Measurements from ENCODE around the gene PROZ.
"Not testable (repeated sequence)": the region's sequence is repeated elsewhere in the genome, so short reads cannot be mapped to it uniquely, and the experiment has no call there.

PROZ gene

DNA sequence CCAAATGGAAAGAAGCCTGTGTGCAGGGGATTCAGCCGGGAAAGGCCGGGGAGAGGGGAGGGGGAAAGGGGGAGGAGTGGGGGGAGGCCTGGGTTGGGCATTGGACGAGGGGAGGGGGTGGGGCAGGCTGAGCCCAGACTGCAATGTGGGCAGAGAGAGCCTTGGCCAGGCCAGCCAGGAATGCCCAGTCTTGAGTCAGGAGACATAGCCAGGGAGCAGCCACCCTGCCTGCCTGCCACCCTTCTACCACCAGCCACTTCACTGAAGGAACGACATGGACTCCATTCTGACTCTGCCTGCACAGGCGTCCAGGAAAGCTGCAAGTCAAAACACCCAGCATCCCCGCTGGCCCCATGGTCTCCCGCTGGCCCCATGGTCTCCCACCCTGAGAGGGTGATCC is 498 bp downstream of the PROZ start:
- DNase-seq, result no peak

- DNase-seq, result no peak
Measured at GRCh38 chr13:113159701-113160100, 1.3 kb downstream of the PROZ start.

DNA sequence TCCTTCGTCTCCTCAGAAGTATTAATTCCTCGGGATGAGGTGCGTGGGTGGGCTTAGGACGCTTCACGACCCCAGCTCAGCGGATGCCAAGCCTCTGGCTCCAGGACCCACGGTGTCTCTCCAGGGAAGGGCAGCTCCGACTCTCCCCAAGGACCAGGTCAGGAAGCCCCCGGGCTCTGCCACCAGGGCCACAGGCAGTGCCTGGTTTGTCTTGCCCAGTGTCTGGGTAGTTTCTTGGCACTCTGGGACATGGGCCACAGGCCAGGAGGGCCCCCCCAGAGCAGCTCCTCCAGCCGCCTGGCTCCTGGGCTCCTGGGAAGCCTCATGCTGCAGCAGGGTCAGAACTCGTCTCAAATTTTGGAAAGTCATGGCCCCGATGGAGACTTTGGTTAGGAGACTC is 2.5 kb downstream of the PROZ start:
- DNase-seq, result no peak

GRCh38 chr13:113161433-113161832 is 3.0 kb downstream of the PROZ start:
- DNase-seq, result no peak

DNA sequence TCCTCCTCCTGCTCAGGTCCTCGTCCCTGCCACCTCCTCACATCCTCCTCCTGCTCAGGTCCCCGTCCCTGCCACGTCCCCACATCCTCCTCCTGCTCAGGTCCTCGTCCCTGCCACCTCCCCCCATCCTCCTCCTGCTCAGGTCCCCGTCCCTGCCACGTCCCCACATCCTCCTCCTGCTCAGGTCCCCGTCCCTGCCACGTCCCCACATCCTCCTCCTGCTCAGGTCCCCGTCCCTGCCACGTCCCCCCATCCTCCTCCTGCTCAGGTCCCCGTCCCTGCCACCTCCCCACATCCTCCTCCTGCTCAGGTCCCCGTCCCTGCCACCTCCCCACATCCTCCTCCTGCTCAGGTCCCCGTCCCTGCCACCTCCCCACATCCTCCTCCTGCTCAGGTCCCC is 3.5 kb downstream of the PROZ start:
- DNase-seq, result not testable (repeated sequence)

- no peak for DNase-seq
Measured at GRCh38 chr13:113162783-113163685, 4.6 kb downstream of the PROZ start.

GRCh38 chr13:113164492-113164891 is 6.0 kb downstream of the PROZ start:
- no peak for DNase-seq

DNA sequence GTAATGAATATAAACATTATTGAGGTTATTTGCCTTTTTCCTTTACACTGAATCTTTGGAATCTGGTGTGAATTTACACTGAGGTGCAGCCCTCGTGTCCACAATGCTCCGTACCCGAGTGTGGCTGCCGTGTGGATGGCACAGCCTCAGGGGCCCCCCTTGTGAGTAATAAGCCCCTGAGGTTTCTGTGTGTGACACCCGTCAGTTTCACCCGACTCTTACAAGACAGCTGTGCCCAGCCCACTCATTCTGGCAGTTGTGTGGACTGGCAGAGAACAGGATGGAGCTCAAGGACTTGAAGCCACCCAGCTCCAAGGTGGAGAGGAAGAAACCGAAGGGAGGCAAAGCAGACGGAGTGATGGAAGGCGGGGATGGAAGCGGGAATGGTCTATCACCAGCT is 7.8 kb downstream of the PROZ start:
- no peak for DNase-seq

DNA sequence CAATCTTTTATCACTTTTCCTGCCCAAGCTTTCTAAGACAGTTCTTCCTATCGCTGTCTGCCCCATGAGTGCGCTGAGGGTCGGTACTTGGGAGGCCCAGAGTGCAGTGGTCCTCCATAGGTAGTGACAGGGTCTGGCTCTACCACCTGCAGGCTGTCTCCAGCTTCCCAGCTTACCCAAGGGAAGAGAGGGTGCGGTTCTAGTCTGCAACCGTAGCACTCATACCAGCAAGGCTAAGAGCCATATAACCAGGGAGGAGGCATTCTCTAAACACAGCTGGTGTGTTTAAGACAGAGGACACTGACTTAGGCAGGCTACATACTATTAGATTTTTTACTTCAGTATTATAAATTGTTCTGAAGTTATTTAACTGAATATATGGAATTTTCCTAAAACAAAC is 8.2 kb downstream of the PROZ start:
- no peak for DNase-seq

DNA sequence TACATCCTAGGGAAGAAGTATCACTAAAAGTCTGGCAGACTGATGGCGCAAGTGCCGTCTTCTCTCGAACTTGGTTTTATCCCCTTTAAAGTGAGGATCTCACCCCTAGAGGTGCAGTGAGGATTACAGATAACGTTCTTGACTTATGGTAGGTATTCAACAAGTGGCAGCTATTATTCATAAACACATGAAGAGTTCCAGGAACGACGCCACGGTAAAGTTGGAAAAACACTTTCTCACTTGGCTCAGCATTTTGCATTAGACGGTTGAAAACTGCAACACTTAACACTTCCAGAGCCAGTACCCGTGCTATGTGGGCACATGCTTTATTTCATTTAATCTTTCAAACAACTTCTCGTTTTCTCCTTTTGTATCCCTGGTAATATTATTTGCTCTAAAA is 8.7 kb downstream of the PROZ start:
- DNase-seq, result no peak

DNA sequence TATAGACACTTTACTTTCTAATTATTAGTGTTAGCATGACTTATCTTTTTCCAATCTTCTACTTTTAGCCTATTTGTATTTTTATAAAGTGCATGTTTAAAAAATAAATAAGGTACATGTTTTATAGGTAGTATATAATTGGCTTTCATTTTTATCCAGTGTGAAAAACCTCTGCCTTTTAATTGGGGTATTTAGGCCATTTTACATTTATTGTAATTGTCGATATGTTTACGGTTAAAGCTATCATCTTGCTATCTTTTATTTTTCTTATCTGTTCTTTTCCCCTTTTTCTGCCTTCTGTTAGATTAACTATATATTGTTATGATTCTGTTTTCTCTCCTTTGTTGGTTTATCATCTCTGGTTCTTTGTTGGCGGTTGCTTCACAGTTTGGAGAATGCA is 9.1 kb downstream of the PROZ start:
- DNase-seq, result no peak

GRCh38 chr13:113168211-113168610 is 9.8 kb downstream of the PROZ start:
- no peak for DNase-seq

DNA sequence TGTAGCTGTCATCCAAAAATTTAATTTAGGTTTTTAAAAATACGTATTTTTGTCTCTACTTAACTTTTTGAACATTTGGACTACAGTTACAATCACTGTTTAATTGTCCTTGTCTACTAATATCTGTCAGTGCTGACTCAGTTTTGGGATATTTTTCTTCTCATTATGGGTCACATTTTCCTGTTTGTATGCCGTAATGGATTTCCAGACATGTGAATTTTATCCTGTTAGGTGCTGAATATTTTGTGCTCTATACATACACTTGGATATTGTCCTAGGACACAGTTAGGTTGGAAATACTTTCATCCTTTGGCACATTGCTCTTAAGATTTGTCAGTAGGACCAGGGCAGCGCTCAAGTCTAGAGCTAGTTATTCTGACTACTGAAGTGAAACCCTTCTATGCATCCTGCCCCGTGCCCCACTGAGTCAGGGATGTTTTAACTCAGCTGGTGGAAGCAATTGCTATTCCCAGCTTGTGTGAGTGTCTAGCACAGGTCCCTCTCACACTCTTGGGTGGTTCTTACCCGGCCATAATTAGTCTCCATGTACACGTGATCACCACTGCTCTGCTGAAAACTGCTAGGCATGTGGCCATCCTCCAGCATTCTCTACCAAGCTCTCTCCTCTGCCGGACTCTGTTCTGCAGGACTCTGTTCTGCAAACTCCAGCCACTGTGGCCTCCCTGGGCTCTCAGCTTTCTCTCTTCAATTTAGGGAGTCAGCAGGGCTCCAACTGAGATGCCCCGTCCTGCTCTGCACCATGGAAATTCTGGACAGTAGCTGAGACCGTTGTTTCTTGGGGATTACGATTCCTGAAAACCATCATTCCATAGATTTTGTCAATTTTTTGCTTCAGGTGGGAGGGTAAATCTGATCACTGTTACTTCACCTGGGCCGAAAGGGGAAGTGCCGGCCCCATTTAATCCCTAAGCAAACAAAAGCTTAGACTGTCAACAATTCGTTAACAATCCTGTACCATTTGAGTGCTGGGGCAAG is 11.1 kb downstream of the PROZ start:
- no peak for DNase-seq

DNA sequence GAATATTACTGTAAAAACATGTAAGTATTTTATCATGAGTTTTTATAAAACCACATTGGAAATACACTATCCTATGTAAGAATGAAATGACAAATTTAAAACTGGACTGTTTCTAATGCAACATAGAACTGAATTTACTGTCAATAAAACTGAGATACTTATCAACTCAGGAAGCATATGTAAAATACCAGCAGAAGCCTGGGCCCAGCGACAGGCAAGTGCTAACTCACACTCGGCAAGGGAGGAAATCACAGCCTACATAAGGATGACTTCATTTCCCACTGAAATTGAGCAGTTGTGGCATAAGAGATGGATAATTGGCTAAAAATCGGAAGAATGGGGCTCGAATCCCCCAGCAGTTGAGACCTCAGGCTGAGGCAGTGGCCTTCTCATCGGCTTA is 12.1 kb downstream of the PROZ start:
- no peak for DNase-seq

- DNase-seq, result no peak
Measured at GRCh38 chr13:113171250-113172125, 13.0 kb downstream of the PROZ start.

DNA sequence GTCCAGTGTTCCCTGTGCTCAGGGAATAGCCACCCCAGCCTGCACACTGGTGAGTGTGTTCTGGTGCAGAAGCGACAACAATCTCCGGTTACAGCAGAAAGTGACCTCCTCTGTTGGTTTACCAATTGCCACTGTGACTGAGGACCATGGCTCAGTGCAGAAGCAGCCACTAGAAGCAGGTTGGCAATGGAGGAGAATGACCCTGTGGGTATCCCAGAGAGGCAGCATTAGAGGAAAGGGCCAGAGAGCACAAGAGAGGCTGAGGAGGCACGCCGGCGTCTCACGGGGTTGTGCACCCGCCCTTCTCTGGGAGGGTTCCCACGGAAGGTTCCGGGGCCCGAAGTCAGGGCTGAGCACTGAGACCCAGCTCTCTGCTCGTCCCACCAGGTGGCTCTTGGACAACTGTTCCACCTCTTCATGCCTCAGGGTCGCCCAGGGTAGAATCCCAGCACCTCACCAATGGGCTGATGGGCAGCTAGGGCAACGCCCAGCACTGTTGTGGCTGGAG is 14.0 kb downstream of the PROZ start:
- DNase-seq, result no peak

- no peak for DNase-seq
Measured at GRCh38 chr13:113176280-113176679, 17.8 kb downstream of the PROZ start.

DNA sequence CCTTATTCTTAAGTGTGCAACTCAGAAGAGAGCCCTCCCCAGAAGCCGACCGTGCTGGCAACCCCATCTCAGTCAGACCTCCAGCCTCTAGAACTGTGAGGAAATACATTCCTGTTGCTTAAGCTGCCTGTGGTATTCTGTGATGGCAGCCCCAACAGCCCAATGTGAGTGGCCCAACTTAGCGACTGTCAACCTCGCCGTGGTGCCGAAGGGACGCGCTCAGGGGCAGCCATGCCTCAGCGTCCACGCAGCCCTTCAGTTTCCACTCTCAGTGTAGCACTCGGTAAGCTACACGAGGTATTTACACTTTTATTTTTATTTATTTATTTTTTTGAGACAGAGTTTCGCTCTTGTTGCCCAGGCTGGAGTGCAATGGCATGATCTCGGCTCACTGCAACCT is 18.4 kb downstream of the PROZ start:
- no peak for DNase-seq

DNA sequence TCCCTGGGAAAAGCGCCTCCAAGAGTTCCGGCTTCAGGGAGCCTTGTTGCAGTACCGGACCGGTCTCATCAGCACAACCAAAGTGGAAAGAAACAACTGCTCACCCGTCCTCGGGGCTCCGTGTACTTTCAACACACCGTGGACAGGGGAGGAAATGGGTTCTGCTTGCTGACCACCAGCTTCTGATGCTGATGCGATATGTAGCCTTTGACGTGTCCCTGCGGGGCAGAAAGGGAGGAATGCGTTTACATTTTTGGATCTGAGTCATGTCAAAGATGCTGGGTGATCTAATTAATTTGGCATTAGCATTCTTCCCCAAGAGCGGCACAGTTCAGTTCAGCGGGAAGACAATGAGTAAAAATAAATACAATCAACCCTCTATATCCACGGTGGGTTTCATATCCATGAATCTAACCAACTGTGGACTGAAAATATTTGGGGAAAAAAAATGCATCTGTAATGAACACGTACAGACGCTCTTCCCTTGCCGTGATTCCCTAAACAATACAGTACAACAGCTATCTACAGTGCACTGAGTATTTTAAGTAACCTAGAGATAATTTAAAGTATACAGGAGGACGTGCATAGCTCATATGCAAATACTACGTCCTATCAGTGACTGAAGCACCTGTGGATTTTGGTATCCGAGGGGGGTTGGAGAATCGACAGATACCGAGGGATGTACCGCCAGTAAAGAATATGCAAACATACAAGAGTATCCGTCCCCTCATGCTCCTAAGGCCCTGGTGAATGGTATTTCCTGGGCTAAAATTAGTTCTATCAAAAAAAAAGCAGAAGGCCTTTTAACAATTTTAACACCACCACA is 19.8 kb downstream of the PROZ start:
- no peak for DNase-seq

DNA sequence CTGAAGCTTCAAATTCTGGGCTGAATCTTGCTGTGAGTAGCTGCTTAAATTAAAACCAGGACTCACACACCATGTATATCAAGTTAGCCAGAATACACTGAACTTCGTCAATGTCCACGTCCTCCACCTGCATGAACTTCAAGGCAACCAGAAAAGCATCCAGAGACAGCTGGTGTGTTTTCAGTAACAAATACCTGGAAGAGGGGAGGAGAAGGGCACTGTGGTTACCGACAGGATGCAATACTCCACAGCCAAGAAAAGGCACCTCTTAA is 20.4 kb downstream of the PROZ start:
- no peak for DNase-seq

DNA sequence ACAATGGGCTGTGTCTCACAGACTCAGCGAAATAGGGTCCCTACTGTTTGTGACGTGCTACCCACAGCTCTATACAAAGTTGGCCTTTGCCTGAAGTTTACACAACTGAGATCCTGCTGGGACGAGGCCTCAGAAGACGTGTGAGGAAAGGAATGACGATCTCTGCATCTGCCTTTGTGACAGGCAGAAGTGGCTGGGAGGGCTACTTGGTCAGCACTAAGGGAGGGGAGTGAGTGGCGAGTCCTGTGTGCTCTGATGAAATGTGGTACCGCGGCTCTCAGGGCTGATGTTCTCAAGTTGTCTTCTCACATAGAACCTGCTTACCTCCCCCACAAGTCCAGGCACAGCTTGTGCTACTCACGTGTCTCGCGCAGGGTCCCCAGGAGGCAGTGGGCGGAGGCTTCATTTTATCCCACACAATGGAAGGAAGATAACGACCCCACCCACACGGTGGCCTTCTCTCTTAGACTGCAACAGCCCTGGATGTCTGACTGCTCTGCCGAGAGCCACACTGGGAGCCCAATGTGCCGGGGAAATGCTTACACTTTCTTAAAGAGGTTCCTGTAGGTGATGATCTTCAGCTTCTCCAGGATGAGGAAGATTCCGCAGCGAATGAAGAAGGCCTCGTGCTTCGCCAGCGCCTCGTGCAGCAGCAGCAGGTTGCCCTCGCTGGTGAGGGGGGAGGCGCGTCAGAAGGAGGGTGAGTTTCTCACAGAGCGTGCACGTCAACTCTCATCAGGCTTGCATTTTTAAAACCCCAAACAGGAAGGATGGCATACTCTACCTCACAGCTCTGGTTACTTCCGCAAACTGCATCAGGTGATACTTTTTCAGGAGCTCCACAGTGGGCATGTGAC is 21.2 kb downstream of the PROZ start:
- no peak for DNase-seq

Measured in activated naive CD4-positive, alpha-beta T cell treated with anti-CD3 and anti-CD28 coated beads, Interleukin-2, amount 50 U/mL, for 16 hours (primary cell).